IMR-90 (cell line): Measurements from ENCODE around the gene CFAP210. TPM values are rescaled to one million over a fixed set of nuclear protein-coding genes. Genes with fewer than 3 reads are reported as not detected.

Experiments used
- ATAC-seq: fragments of 200-7000 bp; cut with Tn5 transposase; 2 replicates; pipeline ENCODE4 v1.9.1; 2020; ENCODE audit warnings: low read depth, mild to moderate bottlenecking, moderate library complexity
- BruUV-seq: library from RNA; stranded (reverse); fragments of 400-500 nt; replicated peaks from 2 replicates; lab custom pipeline; 2021; lab: Mats Ljungman, UMichigan
- CTCF ChIA-PET: fragments of 300-600 bp; formaldehyde crosslinking; extraction: SDS; loops from one replicate; lab custom pipeline; 2021; ENCODE audit warnings: antibody characterized with exemption; lab: Yijun Ruan, JAX
- POLR2A ChIA-PET: fragments of 300-600 bp; sonication (Branson Sonifier 250); formaldehyde crosslinking; loops from one replicate; lab custom pipeline; 2022; ENCODE audit warnings: antibody characterized with exemption; ENCODE audit not compliant: unreplicated experiment; lab: Charles Lee
- DNase-seq: peaks from one replicate; pipeline ENCODE4 v3.0.0; 2013
- H2AFZ ChIP-seq: replicated peaks from 2 replicates; pipeline ENCODE3; 2013; ENCODE audit warnings: low read length, mild to moderate bottlenecking; ENCODE audit not compliant: poor library complexity
- H2AK5ac ChIP-seq: 2 replicates; pipeline ENCODE4 v1.6.1; 2013; ENCODE audit warnings: low read depth, low read length, inconsistent platforms
- H2AK9ac ChIP-seq: replicated peaks from 2 replicates; pipeline ENCODE3; 2013; ENCODE audit warnings: mild to moderate bottlenecking, low read depth, low read length, moderate library complexity; ENCODE audit not compliant: poor library complexity
- H2BK120ac ChIP-seq: 2 replicates; pipeline ENCODE4 v1.6.1; 2013; ENCODE audit warnings: low read depth, low read length, inconsistent platforms
- H2BK15ac ChIP-seq: 3 replicates; pipeline ENCODE4 v1.6.1; 2013; ENCODE audit warnings: low read depth, low read length, inconsistent platforms
- H2BK20ac ChIP-seq: 2 replicates; pipeline ENCODE4 v1.6.1; 2013; ENCODE audit warnings: low read depth, mild to moderate bottlenecking, inconsistent platforms, low read length, moderate library complexity
- H2BK5ac ChIP-seq: 2 replicates; pipeline ENCODE4 v1.6.1; 2013; ENCODE audit warnings: mild to moderate bottlenecking, low read depth, low read length, inconsistent platforms; ENCODE audit not compliant: poor library complexity, severe bottlenecking
- H3K14ac ChIP-seq: replicated peaks from 2 replicates; pipeline ENCODE4 v1.6.1; 2013; ENCODE audit warnings: low read depth, low read length, inconsistent platforms
- H3K18ac ChIP-seq: 2 replicates; pipeline ENCODE4 v1.6.1; 2013; ENCODE audit warnings: low read depth, low read length, control low read depth
- H3K23ac ChIP-seq: 2 replicates; pipeline ENCODE4 v1.6.1; 2013; ENCODE audit warnings: low read depth, low read length, inconsistent platforms
- H3K27ac ChIP-seq: 2 replicates; pipeline ENCODE4 v1.5.1; 2013; ENCODE audit warnings: mild to moderate bottlenecking, control low read depth, low read length; ENCODE audit not compliant: insufficient read depth
- H3K27me3 ChIP-seq: 2 replicates; pipeline ENCODE4 v1.6.1; 2013; ENCODE audit warnings: low read length; ENCODE audit not compliant: control insufficient read depth, insufficient read depth
- H3K36me3 ChIP-seq: 2 replicates; pipeline ENCODE4 v1.6.1; 2013; ENCODE audit warnings: low read length, mixed read lengths; ENCODE audit not compliant: control insufficient read depth, insufficient read depth
- H3K4ac ChIP-seq: 2 replicates; pipeline ENCODE4 v1.6.1; 2013; ENCODE audit warnings: low read depth, low read length, inconsistent platforms
- H3K4me1 ChIP-seq: 2 replicates; pipeline ENCODE4 v1.6.1; 2013; ENCODE audit warnings: low read length, mixed read lengths; ENCODE audit not compliant: control insufficient read depth, insufficient read depth
- H3K4me2 ChIP-seq: 2 replicates; pipeline ENCODE4 v1.6.1; 2013; ENCODE audit warnings: low read depth, mild to moderate bottlenecking, control low read depth, low read length, moderate library complexity
- H3K4me3 ChIP-seq: 2 replicates; pipeline ENCODE4 v1.5.1; 2013; ENCODE audit warnings: low read depth, mild to moderate bottlenecking, control low read depth, low read length, moderate library complexity; ENCODE audit not compliant: insufficient read depth
- H3K56ac ChIP-seq: 2 replicates; pipeline ENCODE4 v1.6.1; 2013; ENCODE audit warnings: low read length, inconsistent platforms; ENCODE audit not compliant: insufficient read depth; ENCODE audit errors: extremely low read depth
- H3K79me1 ChIP-seq, 2 experiments: 2 replicates each; pipeline ENCODE4 v1.6.1; 2013; ENCODE audit warnings: low read length in 2 of 2, inconsistent platforms in 1 of 2, low read depth in 1 of 2
- H3K9ac ChIP-seq: 2 replicates; pipeline ENCODE4 v1.6.1; 2013; ENCODE audit warnings: low read depth, low read length, control low read depth
- H3K9me1 ChIP-seq: 2 replicates; pipeline ENCODE4 v1.6.1; 2013; ENCODE audit warnings: low read length, inconsistent platforms; ENCODE audit not compliant: insufficient read depth
- H3K9me3 ChIP-seq: 2 replicates; pipeline ENCODE4 v1.6.1; 2013; ENCODE audit warnings: low read length; ENCODE audit not compliant: control insufficient read depth, insufficient read depth
- H4K20me1 ChIP-seq: 2 replicates; pipeline ENCODE4 v1.6.1; 2013; ENCODE audit warnings: low read length, inconsistent platforms; ENCODE audit not compliant: insufficient read depth
- H4K5ac ChIP-seq: 2 replicates; pipeline ENCODE4 v1.6.1; 2013; ENCODE audit warnings: mild to moderate bottlenecking, low read depth, low read length, control low read depth
- H4K8ac ChIP-seq, 2 experiments: 2 replicates each; pipeline ENCODE4 v1.6.1; 2013; ENCODE audit warnings: low read depth in 2 of 2, low read length in 2 of 2, control low read depth in 1 of 2, inconsistent platforms in 1 of 2
- H4K91ac ChIP-seq: 2 replicates; pipeline ENCODE4 v1.6.1; 2013; ENCODE audit warnings: low read depth, low read length, inconsistent platforms; ENCODE audit not compliant: insufficient read depth
- BHLHE40 ChIP-seq: fragments of 150-350 bp; IDR thresholded peaks from 2 replicates; pipeline ENCODE4 v1.6.1; 2016; ENCODE audit warnings: mild to moderate bottlenecking, low read depth, low read length
- CHD1 ChIP-seq: IDR thresholded peaks from 2 replicates; pipeline ENCODE4 v1.6.1; 2012; ENCODE audit warnings: low read depth, low read length, improper control_type of control experiment
- FOS ChIP-seq: fragments of 150-350 bp; IDR thresholded peaks from 2 replicates; pipeline ENCODE4 v1.6.1; 2016; ENCODE audit warnings: low read depth, low read length
- MAFK ChIP-seq: IDR thresholded peaks from 2 replicates; pipeline ENCODE4 v1.6.1; 2012; ENCODE audit warnings: low read depth, low read length, improper control_type of control experiment
- MAZ ChIP-seq: IDR thresholded peaks from 2 replicates; pipeline ENCODE4 v1.6.1; 2012; ENCODE audit warnings: low read depth, mild to moderate bottlenecking, low read length, improper control_type of control experiment, moderate library complexity, borderline replicate concordance
- MXI1 ChIP-seq: IDR thresholded peaks from 2 replicates; pipeline ENCODE4 v1.6.1; 2012; ENCODE audit warnings: low read depth, mild to moderate bottlenecking, low read length, moderate library complexity, borderline replicate concordance
- NFE2L2 ChIP-seq: fragments of 150-350 bp; IDR thresholded peaks from 2 replicates; pipeline ENCODE4 v1.6.1; 2016; ENCODE audit warnings: low read depth, mild to moderate bottlenecking, low read length
- POLR2A ChIP-seq: IDR thresholded peaks from 2 replicates; pipeline ENCODE4 v1.6.1; 2012; ENCODE audit warnings: mild to moderate bottlenecking, low read depth, low read length
- RAD21 ChIP-seq: IDR thresholded peaks from 2 replicates; pipeline ENCODE4 v1.6.1; 2012; ENCODE audit warnings: low read length, improper control_type of control experiment
- RCOR1 ChIP-seq: IDR thresholded peaks from 2 replicates; pipeline ENCODE4 v1.6.1; 2012; ENCODE audit warnings: mild to moderate bottlenecking, low read length, improper control_type of control experiment; ENCODE audit not compliant: insufficient replicate concordance
- RFX5 ChIP-seq: IDR thresholded peaks from 2 replicates; pipeline ENCODE4 v1.8.0; 2012; ENCODE audit warnings: low read depth, mild to moderate bottlenecking, low read length, moderate library complexity
- SMC3 ChIP-seq: fragments of 150-350 bp; IDR thresholded peaks from 2 replicates; pipeline ENCODE4 v1.6.1; 2016; ENCODE audit warnings: low read depth, mild to moderate bottlenecking, antibody characterized with exemption, low read length, moderate library complexity
- WGBS, 2 experiments: methylation state at CpG; one replicate each; pipeline versions ENCODE4 v1.1.5 to v1.1.7; 2013; ENCODE audit warnings: missing lambda C conversion rate in 2 of 2; ENCODE audit not compliant: insufficient read length in 1 of 2; ENCODE audit errors: extremely low coverage in 2 of 2; 5-methylcytosine and 5-hydroxymethylcytosine counted together
- dilution Hi-C: fragments of 300-500 bp; cut with HindIII; formaldehyde crosslinking; loops from one replicate; pipeline ENCODE4 v1.14.3; 2018; ENCODE audit warnings: low sequenced_read_pairs; ENCODE audit not compliant: unreplicated experiment
- in situ Hi-C: fragments of 300-500 bp; cut with MboI; formaldehyde crosslinking; loops from 3 replicates; pipeline ENCODE4 v1.14.3; 2019; ENCODE audit warnings: low sequenced_read_pairs, inconsistent platforms, mixed read lengths
- intact Hi-C: fragments of 100-400 bp; cut with micrococcal nuclease; formaldehyde crosslinking; loops from 2 replicates; pipeline ENCODE4 v1.10.0; 2022
- polyA plus RNA-seq, 3 experiments: library from polyadenylated mRNA; depleted of rRNA; stranded (reverse); fragments of >200 nt; gene quantifications; 2 replicates each; pipeline ENCODE4 v1.2.3, GENCODE V29; 2012; ENCODE audit warnings: low replicate concordance in 1 of 3
- total RNA-seq: library from RNA; depleted of rRNA; stranded (reverse); fragments of >200 nt; gene quantifications from 2 replicates; pipeline ENCODE4 v1.2.3, GENCODE V29; 2012
- TF ChIP-seq, protein P1 (sequence below): conservative IDR thresholded peaks from 2 replicates; pipeline ENCODE4 v1.5.1; 2012; ENCODE audit warnings: mild to moderate bottlenecking, low read depth, low read length, improper control_type of control experiment
- TF ChIP-seq, protein P2 (sequence below): fragments of 150-350 bp; IDR thresholded peaks from 2 replicates; pipeline ENCODE4 v1.6.1; 2016; ENCODE audit warnings: low read depth, mild to moderate bottlenecking, low read length, moderate library complexity, borderline replicate concordance

CFAP210 gene
- total and polyA plus RNA-seq, 2 of the 4 experiments (the other 2 are of a cell fraction), result not detected

DNA sequence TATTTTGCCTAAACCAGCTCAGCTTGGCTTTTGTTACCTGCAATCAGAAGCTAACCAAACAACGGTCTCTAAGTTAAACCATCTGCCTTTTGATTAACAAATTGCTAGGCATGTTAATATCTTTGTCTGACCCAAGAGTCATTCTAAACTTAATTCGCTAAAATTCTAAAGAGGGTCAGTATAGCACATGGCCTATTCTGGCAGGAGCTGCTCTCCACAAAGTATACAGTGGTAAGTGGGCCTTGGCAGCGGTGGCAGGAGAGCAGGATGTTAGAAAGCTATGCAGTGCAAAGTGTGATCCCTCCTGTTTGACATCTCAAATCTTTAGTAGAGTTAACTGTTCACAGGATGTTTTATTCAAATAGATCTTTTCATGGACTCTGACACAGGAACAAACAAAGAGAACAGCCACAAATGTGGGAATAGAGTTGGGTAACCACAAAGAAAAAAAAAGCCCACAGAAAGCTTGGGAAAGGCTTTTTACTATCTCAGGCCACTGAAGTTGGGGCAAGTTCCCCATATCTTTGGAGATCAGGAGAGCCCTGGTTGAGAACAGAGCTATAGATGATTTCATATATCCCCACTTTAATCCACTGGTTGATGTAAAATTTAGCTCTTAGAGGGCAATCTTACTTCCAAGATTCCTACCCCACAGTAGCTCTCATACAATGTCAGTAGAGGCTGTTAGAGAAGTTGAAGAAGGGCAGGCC lies 10.6 kb downstream of the CFAP210 start:
- no peaks in the 10 kb centered on the region for H4K20me1 ChIP-seq
- no peak overlapping the region for H3K56ac ChIP-seq
- no peak overlapping the region for H3K23ac ChIP-seq
- no peaks in the 10 kb centered on the region for H3K4me1 ChIP-seq
- no peaks in the 10 kb centered on the region for H3K79me1 ChIP-seq
- no peak overlapping the region for H4K8ac ChIP-seq
- H2AK5ac ChIP-seq, result no peak overlapping the region
- no TSS peak for BruUV-seq
- H2AFZ ChIP-seq, result no peak overlapping the region
- dilution Hi-C loops, result no loop called here
- H3K4me2 ChIP-seq, result no peak overlapping the region
- no peak overlapping the region for H3K18ac ChIP-seq
- DNase-seq, result no peak
- H2BK120ac ChIP-seq, result no peak overlapping the region
- no peaks in the 10 kb centered on the region; the same call in 1 of the 2 replicates for H3K27me3 ChIP-seq
- no peak overlapping the region for H2BK15ac ChIP-seq
- ATAC-seq, result no peak
- H3K9ac ChIP-seq, result no peak overlapping the region
- WGBS, 2 experiments, result 100% methylated on average over 1 of the region's 3 CpGs; no CpG with 5 or more reads in 1 of the 2 experiments
- CTCF ChIA-PET, result interaction anchor here (1.1 kb wide), 1 partner anchor 15 kb away, joined by 3 read pairs; no protein-coding TSS in a partner anchor
- H3K9me3 ChIP-seq, result no peaks in the 10 kb centered on the region
- H3K9me1 ChIP-seq, result no peaks in the 10 kb centered on the region
- H3K4ac ChIP-seq, result no peak overlapping the region
- in situ Hi-C loops, result no loop called here
- no peak for TF ChIP-seq RFX5
- no peak for TF ChIP-seq SMC3
- no peak for TF ChIP-seq FOS
- no peak for TF ChIP-seq BHLHE40
- TF ChIP-seq MAFK, result no peak
- TF ChIP-seq MXI1, result no peak
- TF ChIP-seq, protein P1, sequence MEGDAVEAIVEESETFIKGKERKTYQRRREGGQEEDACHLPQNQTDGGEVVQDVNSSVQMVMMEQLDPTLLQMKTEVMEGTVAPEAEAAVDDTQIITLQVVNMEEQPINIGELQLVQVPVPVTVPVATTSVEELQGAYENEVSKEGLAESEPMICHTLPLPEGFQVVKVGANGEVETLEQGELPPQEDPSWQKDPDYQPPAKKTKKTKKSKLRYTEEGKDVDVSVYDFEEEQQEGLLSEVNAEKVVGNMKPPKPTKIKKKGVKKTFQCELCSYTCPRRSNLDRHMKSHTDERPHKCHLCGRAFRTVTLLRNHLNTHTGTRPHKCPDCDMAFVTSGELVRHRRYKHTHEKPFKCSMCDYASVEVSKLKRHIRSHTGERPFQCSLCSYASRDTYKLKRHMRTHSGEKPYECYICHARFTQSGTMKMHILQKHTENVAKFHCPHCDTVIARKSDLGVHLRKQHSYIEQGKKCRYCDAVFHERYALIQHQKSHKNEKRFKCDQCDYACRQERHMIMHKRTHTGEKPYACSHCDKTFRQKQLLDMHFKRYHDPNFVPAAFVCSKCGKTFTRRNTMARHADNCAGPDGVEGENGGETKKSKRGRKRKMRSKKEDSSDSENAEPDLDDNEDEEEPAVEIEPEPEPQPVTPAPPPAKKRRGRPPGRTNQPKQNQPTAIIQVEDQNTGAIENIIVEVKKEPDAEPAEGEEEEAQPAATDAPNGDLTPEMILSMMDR, result no peak
- TF ChIP-seq NFE2L2, result no peak
- TF ChIP-seq, protein P2, sequence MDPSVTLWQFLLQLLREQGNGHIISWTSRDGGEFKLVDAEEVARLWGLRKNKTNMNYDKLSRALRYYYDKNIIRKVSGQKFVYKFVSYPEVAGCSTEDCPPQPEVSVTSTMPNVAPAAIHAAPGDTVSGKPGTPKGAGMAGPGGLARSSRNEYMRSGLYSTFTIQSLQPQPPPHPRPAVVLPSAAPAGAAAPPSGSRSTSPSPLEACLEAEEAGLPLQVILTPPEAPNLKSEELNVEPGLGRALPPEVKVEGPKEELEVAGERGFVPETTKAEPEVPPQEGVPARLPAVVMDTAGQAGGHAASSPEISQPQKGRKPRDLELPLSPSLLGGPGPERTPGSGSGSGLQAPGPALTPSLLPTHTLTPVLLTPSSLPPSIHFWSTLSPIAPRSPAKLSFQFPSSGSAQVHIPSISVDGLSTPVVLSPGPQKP, result no peak
- TF ChIP-seq CHD1, result no peak
- no peak for TF ChIP-seq MAZ
- TF ChIP-seq POLR2A, result no peak
- no peak for TF ChIP-seq RCOR1
- TF ChIP-seq RAD21, result no peak
- H2AK9ac ChIP-seq, result no peak overlapping the region
- no peak overlapping the region for H4K91ac ChIP-seq
- H3K4me3 ChIP-seq, result no peak overlapping the region
- intact Hi-C loops, result no loop called here
- H3K14ac ChIP-seq, result no peak overlapping the region
- H3K27ac ChIP-seq, result no peak overlapping the region
- H2BK20ac ChIP-seq, result no peak overlapping the region
- H3K36me3 ChIP-seq, result no peaks in the 10 kb centered on the region
- POLR2A ChIA-PET, result no interaction called here
- H4K5ac ChIP-seq, result no peak overlapping the region
- H2BK5ac ChIP-seq, result no peak overlapping the region
